HG03521 (cell line): ENCODE results near the gene TAF9.
"Not testable (repeated sequence)": the region's sequence is repeated elsewhere in the genome, so short reads cannot be mapped to it uniquely, and the experiment has no call there.

Source experiments
- ATAC-seq: cut with Tn5 transposase; IDR thresholded peaks from one replicate; pipeline ENCODE4 v1.9.1; 2021; ENCODE audit warnings: mild to moderate bottlenecking, moderate library complexity; ENCODE audit not compliant: unreplicated experiment

TAF9 gene

DNA sequence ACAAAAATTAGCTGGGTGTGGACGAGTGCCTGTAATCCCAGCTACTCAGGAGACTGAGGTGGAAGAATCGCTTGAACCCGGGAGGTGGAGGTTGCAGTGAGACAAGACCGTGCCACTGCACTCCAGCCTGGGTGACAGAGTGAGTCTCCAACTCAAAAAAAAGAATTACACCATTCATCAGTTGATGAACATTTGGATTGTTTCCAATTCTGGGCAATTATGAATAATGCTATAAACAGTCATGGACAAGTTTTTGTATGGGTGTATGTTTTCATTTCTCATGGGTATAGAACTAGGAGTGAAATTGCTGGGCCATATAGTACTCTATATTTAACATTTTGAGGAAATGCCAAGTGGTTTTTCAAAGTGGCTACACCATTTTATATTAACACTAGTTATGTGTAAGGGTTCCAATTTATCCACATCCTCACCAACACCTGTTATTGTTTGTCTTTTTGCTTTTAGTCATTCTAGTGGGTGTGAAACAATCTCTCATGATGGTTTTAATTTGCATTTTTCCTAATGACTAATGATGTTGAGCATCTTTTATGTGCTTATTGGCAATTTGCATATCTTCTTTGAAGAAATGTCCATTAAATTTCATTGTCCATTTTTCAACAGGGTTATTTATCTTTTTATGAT is 27.7 kb downstream of the TAF9 start:
- no peak for ATAC-seq

DNA sequence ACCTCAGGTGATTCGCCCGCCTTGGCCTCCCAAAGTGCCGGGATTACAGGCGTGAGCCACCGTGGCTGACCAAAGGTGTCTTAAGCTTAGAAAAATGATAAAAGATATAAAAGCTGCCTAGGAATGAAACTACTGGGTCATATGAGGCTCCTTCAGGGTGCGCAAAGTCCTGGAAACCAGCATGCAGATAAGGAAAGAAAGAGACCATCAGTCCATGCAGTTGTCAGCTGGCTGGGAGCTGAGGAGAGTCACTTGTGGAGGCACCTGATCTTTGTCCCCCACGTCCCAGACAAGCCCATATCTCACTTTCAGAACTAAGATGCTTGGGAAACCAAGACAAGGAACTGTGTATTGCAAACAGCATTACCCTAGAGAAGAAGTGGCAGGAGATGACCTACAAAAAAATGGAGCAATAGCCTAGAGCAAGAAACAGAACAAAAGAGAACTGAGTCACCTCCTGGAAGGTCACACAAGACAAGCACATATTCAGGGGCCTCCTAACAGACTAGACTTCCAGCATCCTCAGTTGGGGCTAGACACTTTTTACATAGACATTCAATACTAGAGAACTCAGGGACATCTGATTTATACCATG is 33.9 kb downstream of the TAF9 start:
- ATAC-seq = no peak

DNA sequence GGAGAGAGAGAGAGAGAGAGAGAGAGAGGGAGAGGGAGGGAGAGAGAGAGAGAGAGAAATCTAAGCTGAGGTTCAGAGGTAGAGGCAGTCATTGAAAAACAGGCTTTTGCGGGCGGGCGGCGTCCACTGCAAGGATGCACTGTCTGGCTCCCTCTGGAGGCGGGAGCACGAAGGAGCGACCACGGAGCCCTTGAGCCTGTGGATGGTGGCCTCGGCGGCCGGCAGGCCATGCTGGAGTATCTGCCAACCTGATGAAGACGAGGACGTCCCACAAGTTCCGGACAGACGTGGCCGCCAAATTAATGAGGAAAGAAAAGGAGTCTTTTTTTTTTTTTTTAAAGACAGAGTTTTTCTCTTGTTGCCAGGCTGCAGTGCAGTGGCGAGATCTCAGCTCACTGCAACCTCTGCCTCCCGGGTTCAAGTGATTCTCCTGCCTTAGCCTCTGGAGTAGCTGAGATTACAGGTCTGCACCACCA is 34.5 kb downstream of the TAF9 start:
- peak; percentile 49 for ATAC-seq

DNA sequence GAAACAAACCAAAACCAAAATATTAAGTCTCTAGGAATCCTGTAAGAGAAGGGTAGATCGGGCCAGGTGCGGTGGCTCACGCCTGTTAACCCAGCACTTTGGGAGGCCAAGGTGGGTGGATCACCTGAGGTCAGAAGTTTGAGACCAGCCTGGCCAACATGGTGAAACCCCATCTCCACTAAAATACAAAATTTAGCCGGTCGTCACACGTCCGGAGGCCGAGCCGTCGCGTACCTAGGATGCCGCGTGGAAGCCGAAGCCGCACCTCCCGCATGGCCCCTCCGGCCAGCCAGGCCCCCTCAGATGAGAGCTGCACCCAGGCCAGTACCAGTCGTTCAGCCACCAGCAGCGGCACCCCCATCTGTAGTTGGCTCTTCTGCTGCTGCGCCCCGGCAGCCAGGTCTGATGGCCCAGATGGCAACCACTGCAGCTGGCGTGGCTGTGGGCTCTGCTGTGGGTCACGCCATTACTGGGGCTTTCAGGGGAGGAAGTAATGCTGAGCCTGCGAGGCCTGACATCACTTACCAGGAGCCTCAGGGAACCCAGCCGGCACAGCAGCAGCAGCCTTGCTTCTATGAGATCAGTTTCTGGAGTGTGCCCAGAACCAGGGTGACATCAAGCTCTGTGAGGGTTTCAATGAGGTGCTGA is 35.5 kb downstream of the TAF9 start:
- ATAC-seq = not testable (repeated sequence)

DNA sequence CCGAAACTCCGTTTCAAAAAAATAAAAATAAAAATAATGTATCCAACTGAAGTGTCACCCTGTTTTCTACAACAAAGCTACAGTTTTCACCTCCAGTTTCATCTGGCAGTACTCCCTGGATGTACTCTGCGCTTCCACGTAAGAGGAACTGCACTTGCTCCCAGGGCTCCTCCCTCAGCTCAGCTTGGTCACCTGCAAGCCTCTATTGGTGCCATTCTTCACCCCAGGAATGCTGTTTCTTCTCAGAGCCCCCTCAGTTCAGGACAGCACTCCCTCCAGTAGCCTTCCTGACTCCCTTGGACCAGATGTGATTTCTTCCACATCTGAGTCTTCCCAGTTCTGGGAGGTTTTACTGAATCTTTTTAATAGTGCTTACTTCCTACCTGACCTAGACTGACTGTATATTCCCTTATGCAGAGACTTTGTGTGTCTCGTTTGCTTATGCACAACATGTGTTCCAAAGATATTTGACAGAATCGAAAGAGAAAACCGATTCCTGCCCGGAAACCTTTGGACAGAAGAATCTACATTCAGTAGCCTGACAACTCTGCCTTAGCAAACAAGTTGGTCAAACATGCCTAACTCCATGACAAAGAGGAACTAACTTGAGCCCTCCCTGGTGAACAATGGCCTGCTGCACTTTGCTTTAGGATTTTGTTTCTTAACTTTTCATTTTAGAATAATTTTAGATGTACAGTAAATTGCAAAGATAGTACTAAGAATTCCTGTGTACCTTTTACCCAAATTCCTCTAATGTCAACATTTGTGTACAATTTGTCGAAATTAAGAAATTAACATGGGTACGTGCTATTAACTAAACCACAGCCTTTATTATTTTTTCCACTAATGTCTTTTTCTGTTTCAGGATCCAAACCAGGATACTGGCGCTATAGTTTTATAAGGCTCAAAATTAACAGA is 37.5 kb downstream of the TAF9 start:
- no peak for ATAC-seq

DNA sequence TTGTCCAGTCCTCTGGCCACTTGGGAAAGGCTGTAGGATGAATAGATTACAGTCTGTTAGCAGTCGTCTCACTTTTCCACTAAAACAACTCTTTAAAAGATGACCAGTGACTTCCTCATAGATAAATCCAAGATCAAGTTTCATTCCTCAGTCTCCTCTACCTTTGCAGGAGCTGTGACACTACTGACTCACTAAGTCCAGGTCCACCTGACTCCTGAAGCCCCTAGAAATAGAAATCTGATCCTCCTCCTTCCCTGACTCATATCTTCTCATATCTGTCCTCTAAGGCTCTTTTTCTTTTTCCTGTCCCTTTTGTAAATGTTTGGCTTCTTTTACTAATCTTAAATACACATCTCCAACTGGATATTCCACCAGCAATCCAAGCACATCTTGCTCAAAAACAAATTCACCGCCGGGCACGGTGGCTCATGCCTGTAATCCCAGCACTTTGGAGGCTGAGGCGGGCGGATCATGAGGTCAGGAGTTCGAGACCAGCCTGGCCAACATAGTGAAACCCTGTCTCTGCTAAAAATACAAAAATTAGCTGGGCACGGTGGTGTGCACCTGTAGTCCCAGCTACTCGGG is 39.3 kb downstream of the TAF9 start:
- ATAC-seq = no peak

DNA sequence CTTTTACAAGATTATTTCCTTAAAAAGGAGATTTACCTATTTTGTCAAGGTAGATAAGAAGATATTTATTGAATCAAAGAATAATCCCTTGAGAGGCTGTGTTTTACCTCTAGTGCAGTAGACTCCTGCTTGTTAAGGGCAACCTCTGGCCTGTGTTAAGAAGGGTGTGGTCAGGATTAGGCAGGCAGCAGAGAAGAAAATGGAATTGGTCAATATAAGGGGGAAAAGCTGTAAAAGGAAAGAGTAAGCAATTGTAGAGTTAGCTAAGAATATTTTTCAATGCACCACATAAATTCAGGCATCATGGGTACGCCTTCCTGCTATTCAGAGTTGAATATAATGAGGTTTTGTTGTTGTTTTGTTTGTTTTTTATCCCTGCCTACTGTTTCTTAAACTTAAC is 43.0 kb downstream of the TAF9 start:
- ATAC-seq = no peak

DNA sequence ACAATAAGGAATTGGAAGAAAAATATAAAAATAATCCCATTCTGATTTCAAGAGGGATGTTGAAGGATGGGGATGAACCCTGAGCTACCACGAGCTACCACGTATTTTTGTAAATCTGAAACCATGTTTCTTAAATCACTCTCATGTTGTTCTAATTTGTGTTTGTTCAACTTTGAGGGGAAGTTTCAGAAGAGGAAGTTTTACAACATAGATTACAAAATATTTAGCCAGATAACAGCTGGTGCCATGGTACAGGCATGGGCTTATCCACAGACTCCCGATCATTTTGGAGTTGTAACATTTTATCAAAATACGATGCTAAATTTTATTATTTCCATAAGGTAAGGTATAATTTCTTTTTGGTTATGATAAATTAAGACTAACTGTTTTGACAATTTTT is 51.9 kb downstream of the TAF9 start:
- no peak for ATAC-seq

DNA sequence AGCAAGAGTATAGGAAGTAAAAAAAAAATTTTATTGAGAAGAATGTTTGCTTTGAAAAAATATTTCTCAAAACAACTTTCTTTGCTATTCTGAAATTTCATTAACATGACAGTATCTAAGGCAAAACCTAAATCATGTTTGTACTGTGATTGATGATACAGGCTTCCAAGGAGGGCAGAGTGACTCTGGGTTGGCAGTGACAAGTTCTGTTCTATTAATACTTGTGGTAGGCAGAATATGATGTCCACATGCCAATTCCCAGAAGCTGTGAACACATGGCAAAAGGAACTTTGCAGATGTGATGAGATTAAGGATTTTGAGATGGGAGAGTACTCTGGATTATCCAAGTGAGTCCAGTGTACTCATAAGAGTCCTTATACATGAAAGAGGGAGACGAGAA is 53.3 kb downstream of the TAF9 start:
- ATAC-seq = no peak
